Measurements from ENCODE around the gene RND2. TPM values are rescaled to one million over a fixed set of nuclear protein-coding genes. Genes with fewer than 3 reads are reported as not detected.
A peak's percentile ranks its signal among the peaks of the same experiment; 100 is the strongest.

RND2 gene
- total RNA-seq, 2 donors from 2014 or later = 36.1 to 55.5 TPM

DNA sequence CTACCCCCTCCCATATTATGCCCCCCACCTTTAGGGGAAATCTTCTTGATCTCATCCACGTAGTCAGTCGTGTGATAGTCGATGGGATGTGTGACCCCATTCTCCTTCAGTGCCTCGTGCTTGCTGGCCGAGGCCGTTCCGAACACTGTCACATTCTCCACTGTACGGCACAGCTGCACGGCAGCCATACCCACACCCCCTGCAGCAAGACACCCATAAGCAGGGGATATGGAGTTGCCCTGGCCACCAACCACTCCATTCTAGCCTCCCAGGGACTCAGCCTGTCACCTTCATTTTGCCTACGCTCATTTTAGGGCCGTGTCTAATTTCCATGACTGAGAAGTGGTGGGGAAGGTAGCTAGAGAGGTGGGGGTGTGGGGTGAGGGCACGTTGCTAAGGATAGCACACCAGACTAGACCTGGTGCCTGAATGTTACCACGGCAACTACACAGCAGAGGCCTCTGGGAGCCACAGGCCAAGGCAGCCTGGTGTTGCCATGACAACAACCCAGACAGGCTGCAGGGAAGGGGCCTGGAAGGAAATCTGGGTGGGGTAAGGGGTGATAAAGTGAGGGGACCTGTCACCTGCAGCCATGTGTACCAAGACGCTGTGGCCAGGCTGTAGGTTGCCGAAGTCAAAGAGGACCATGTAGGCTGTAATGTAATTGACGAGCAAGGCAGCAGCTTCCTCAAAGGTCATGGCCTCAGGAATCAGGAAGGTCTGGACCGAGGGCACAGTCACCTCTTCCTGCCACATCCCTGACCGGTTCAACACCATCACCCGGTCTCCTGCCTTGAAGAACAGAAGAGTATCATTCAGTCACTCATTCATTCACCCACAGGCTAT, 6.8 kb upstream of the RND2 start:
- Histone ChIP-seq H3K4me1 (ENCODE audit: control insufficient read depth, insufficient read depth, low read length) (peaks cover 12% of the 10 kb centered on the region), H3K9me3 (ENCODE audit: control insufficient read depth, low read length) (no peaks in the 10 kb centered on the region), H3K4me3 (ENCODE audit: low read length) (no peak overlapping the region), H3K9ac (ENCODE audit: extremely low read depth, low read length, poor library complexity, severe bottlenecking) (no peak overlapping the region), H3K27ac (ENCODE audit: low read depth, low read length) (peak overlapping the region; percentile 74), H3K36me3 (ENCODE audit: control insufficient read depth, insufficient read depth, low read length) (peaks cover 53% of the 10 kb centered on the region), H3K27me3 (ENCODE audit: control insufficient read depth, insufficient read depth, low read length, poor library complexity, severe bottlenecking) (no peaks in the 10 kb centered on the region)
- H3K4me1 Mint-ChIP-seq = peaks cover 31% of the 10 kb centered on the region
- H3K27ac Mint-ChIP-seq = no peak overlapping the region
- H3K9me3 Mint-ChIP-seq = no peaks in the 10 kb centered on the region
- H3K36me3 Mint-ChIP-seq (ENCODE audit: low read depth) = peaks cover 49% of the 10 kb centered on the region
- no peak for TF ChIP-seq CTCF (conservative IDR thresholded peaks at IDR 0.05)
- no peaks in the 10 kb centered on the region for H3K27me3 Mint-ChIP-seq (ENCODE audit: insufficient read depth)
- peak; percentile 73 for DNase-seq
- 90 to 91% methylated on average over 10 to 19 of the region's 19 CpGs for WGBS, 2 experiments (ENCODE audit: insufficient coverage in 1 of 2, insufficient read length in 1 of 2)
- no peak overlapping the region for H3K4me3 Mint-ChIP-seq

GRCh38 chr17:43018932-43019331, 6.1 kb upstream of the RND2 start:
- H3K4me1 Mint-ChIP-seq = peaks cover 31% of the 10 kb centered on the region
- H3K36me3 Mint-ChIP-seq (ENCODE audit: low read depth) = peaks cover 49% of the 10 kb centered on the region
- H3K9ac ChIP-seq (ENCODE audit: extremely low read depth, low read length, poor library complexity, severe bottlenecking) = no peak overlapping the region

GRCh38 chr17:43019418-43019817, 5.6 kb upstream of the RND2 start:
- H3K27me3 ChIP-seq (ENCODE audit: control insufficient read depth, insufficient read depth, low read length, poor library complexity, severe bottlenecking) = no peaks in the 10 kb centered on the region
- peaks cover 47% of the 10 kb centered on the region for H3K36me3 Mint-ChIP-seq (ENCODE audit: low read depth)
- no peaks in the 10 kb centered on the region for H3K9me3 Mint-ChIP-seq
- peak; percentile 43 for DNase-seq
- H3K9me3 ChIP-seq (ENCODE audit: control insufficient read depth, low read length) = no peaks in the 10 kb centered on the region
- H3K27me3 Mint-ChIP-seq (ENCODE audit: insufficient read depth) = no peaks in the 10 kb centered on the region
- peaks cover 12% of the 10 kb centered on the region for H3K4me1 ChIP-seq (ENCODE audit: control insufficient read depth, insufficient read depth, low read length)
- H3K27ac ChIP-seq (ENCODE audit: low read depth, low read length) = peak overlapping the region; percentile 16
- H3K36me3 ChIP-seq (ENCODE audit: control insufficient read depth, insufficient read depth, low read length) = peaks cover 51% of the 10 kb centered on the region
- no peak for TF ChIP-seq CTCF (conservative IDR thresholded peaks at IDR 0.05)
- H3K27ac Mint-ChIP-seq = peak overlapping the region; percentile 71
- peak overlapping the region; percentile 98 for H3K4me3 Mint-ChIP-seq
- peaks cover 26% of the 10 kb centered on the region for H3K4me1 Mint-ChIP-seq
- 80 to 88% methylated on average over 5 to 6 of the region's 7 CpGs for WGBS, 2 experiments (ENCODE audit: insufficient coverage in 1 of 2, insufficient read length in 1 of 2)
- no peak overlapping the region for H3K9ac ChIP-seq (ENCODE audit: extremely low read depth, low read length, poor library complexity, severe bottlenecking)
- H3K4me3 ChIP-seq (ENCODE audit: low read length) = peak overlapping the region; percentile 93

More at GRCh38 chr17:43018932-43019331, 6.1 kb upstream of the RND2 start:
- no peaks in the 10 kb centered on the region for H3K27me3 ChIP-seq (ENCODE audit: control insufficient read depth, insufficient read depth, low read length, poor library complexity, severe bottlenecking)
- H3K4me3 ChIP-seq (ENCODE audit: low read length) = no peak overlapping the region
- H3K36me3 ChIP-seq (ENCODE audit: control insufficient read depth, insufficient read depth, low read length) = peaks cover 53% of the 10 kb centered on the region
- 89 to 96% methylated on average over 4 of the region's 4 CpGs for WGBS, 2 experiments (ENCODE audit: insufficient coverage in 1 of 2, insufficient read length in 1 of 2)
- TF ChIP-seq CTCF (conservative IDR thresholded peaks at IDR 0.05) = no peak
- DNase-seq = no peak
- no peaks in the 10 kb centered on the region for H3K9me3 Mint-ChIP-seq
- no peak overlapping the region for H3K4me3 Mint-ChIP-seq
- no peaks in the 10 kb centered on the region for H3K27me3 Mint-ChIP-seq (ENCODE audit: insufficient read depth)
- H3K27ac Mint-ChIP-seq = no peak overlapping the region
- peaks cover 12% of the 10 kb centered on the region for H3K4me1 ChIP-seq (ENCODE audit: control insufficient read depth, insufficient read depth, low read length)
- H3K27ac ChIP-seq (ENCODE audit: low read depth, low read length) = peak overlapping the region; percentile 74
- H3K9me3 ChIP-seq (ENCODE audit: control insufficient read depth, low read length) = no peaks in the 10 kb centered on the region

All from endodermal cell (in vitro differentiated cells).